Measurements from ENCODE around the gene FUCA1.
"Not testable (repeated sequence)": the region's sequence is repeated elsewhere in the genome, so short reads cannot be mapped to it uniquely, and the experiment has no call there.

Gene FUCA1

DNA sequence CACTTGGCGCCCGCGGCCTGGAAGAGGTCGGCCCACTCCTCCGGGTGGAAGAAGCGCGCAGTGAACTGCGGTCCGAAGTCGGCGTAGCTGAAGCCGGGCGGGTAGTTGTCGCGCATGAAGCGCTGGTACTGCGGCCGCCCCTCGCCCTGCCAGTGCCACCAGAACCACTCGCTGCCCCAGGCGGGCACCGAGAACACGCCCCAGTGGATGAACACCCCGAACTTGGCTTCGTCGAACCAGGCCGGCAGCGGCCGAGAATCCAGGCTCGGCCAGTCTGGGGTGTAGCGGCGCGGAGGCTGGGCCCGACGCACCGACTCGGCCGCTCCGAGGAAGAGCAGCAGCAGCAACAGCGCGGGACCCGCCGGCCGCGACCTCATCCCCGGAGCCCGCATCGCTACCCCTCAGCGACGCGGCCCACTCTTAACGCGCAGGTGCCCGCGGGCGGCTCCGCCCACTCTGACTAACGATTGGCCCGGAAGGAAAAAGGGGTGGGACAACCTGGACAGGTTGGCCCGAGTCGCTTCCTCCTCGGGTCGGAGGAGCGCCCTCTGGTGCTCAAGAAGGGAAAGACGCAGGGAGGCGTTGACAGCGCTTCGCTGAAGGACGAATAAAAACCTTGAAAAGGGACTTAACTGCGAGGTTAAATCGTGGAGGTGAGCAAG is at the start of gene FUCA1:
TSS of gene FUCA1 (minus strand) at position 396 of the 662 bp plus-strand sequence. CDS start at position 392, 4 bp downstream.
- DNase-seq = peak; percentile 98

- peak; percentile 67 for DNase-seq
These were observed 48.4 kb upstream of the FUCA1 start for GRCh38 chr1:23916209-23917131.

DNA sequence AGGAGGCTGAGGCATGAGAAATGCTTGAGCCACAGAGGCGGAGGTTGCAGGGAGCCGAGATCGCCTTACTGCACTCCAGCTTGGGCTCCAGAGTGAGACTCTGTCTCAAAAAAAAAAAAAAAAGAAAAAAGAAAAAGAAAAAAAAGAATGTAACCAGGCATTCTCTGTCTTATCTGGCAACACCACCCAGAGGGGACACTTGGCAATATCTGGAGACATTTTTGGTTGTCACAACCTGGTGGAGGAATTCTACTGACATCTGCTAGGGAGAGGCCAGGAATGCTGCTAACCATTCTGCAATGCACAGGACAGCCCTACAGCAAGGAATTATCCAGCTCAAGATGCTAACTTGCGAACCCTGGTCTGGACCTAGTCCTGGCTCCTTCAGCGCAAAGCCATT is 47.4 kb upstream of the FUCA1 start:
- no peak for DNase-seq

DNA sequence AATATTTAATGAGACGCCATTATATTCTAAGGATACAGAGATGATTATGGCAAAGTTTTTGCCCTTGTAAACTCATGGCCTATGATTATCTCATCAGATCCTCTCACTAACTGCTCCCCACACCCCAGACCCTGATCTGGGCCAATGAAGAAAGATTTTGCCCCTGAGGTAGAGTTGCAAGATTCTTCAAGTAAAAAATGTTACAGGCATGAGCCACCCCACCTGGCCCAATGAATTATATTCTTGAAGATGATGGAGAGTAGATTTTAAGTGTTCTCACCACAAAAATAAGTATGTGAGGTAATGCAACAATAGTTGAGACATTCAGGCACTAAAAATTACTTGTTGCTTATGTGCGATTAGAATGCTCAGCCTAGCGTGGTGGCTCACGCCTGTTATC is 46.8 kb upstream of the FUCA1 start:
- no peak for DNase-seq

GRCh38 chr1:23913212-23913880 is 45.3 kb upstream of the FUCA1 start, which contains the start of gene CNR2:
TSS of gene CNR2 (minus strand) at chr1:23913362. CDS start at chr1:23875617, 37,745 bp downstream.
- DNase-seq = peak; percentile 42

DNA sequence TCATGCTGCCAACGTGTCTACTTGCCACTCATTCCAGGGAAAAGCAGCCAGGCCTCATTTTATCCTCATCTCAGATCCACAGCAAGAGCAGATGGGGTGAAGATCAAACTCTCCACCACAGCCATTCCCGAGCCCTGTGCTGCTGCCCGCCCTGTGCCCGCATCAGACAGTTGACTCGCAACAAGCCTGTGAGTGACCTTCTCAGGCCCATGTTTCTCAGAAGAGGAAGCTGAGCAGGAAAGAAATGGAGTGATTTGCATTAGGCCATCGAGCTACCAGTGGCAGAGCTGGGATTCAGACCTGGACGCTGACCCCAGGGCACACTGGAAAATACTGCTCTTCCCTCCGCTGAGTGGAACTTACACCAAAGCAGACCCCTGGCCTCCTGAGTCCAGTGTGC is 43.8 kb upstream of the FUCA1 start:
- DNase-seq = no peak

GRCh38 chr1:23910553-23911246 is 42.6 kb upstream of the FUCA1 start:
- DNase-seq = no peak

GRCh38 chr1:23910144-23910543 is 42.1 kb upstream of the FUCA1 start:
- DNase-seq = no peak

DNA sequence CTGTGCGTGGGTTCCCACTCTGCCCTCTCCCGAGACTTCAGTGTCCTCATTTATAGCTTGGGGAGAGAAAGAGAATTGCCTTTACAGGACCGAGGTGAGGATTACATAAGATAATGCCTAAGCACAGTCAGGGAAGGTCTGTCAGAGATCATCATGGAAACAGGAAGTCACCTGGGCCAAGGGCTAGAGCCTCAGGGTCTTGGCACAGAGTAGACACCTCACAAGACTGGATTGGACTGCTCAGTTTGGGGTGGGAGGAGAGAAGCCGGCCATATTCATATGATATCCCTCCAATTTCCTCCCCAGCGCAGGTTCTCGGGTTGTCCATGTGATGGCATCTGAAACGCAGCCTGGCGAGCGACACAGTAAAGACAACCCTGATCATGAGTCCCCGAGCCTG is 41.3 kb upstream of the FUCA1 start:
- DNase-seq = no peak

GRCh38 chr1:23908453-23909341 is 40.6 kb upstream of the FUCA1 start:
- DNase-seq = peak; percentile 35

DNA sequence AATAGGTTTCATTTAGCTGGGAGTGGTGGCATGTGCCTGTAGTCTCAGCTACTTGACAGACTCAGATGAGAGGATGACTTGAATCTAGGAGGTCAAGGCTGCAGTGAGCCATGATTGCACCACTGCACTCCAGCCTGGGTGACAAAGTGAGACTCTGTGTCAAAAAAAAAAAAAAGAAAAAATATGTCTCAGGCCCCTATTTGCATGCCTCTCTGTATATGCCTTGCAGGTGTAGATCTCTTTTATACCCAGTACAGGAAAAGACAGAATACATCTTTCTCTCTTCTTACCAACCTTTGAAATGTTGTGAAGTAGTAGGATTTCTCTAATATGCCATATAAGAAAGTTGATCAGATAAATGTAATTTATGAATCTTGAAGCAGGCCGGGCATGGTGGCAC is 38.6 kb upstream of the FUCA1 start:
- DNase-seq = no peak

DNA sequence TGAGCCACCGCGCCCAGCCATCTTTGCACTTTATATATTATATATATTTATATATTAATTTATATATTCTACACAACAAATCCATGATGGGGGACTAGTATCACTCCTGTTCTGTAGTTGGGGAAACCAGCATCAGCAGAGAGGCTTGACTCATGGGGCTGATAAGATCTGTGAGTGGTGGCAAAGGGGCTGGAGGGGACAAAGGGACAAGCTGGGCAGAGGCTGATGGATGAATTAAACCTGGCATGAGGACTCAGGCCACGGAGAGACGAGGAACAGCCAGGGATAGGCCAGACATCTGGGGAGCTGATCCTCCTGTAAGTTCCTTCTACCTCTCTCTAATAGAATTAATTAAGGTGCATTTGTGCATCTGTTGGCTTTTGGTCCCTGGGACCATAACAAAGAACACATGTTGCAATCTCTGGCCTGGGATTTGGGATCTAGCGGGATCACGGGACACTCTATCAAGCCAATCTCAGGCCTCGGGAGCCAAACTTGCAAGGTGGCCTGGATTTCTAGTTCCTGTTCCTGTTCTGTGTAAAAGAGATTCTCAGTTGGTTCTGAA is 37.5 kb upstream of the FUCA1 start:
- no peak for DNase-seq

- DNase-seq = no peak
These were observed 36.8 kb upstream of the FUCA1 start for GRCh38 chr1:23904748-23905357.

GRCh38 chr1:23903754-23904153 is 35.7 kb upstream of the FUCA1 start:
- no peak for DNase-seq

DNA sequence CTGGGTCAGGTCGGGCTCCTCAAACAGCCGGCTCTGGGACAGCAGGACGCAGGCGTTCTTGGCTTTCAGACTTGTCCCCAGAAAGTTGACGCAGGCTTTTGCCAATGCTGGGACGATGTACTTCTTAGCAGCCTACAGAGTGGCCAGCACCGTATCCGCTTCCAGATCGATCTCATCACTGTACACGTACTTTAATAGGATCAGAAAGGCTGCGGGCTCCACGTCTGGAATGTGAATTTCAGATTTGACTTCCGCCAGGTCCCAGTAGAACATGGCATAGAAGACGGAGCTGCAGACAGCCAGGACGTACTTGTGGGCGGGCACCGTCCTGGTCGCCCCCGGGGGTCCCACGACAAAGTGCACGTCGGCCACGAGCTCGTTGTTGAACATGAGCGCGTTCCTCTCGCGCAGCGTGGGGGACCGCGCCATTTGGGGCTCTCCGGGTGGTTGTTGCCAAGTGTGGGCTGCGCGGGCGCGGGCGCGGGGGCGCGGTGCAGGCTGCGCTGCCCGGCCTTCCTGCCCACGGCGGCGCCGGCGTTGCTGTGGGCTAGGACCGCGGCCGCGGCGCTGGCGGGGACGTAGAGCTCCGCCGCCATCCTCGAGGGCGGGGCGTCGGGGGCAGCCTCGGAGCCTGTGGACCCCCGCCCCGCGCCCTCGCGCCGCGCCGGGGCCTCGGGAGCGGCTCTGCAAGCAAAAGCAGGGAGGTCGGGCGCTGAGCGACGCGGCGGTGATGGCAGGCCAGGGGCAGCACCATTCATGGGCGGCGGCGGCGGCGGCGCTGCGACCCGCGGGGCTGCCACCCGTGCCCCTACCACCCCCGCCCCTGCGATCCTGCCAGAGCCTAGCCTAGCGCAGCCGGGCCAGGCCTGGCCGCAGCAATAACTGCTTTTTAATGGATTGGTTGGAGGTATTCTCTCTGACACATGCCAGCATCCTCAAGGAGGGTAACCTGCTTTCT is 34.5 kb upstream of the FUCA1 start:
- no peak for DNase-seq

DNA sequence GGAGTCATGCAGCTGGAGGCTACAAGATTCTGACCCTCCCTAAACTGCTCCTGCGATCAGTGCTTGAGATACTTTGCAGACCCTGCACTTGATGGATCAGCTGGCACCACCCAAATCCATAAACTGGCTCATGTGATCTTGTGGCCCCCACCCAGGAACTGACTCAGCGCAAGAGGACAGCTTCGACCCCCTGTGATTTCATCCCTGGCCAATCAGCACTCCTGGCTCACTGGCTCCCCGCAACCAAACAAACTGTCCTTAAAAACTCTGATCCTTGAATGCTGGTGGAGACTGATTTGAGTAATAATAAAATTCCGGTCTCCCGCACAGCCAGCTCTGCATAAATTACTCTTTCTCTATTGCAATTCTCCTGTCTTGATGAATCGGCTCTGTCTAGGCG is 31.9 kb upstream of the FUCA1 start:
- DNase-seq = not testable (repeated sequence)

DNA sequence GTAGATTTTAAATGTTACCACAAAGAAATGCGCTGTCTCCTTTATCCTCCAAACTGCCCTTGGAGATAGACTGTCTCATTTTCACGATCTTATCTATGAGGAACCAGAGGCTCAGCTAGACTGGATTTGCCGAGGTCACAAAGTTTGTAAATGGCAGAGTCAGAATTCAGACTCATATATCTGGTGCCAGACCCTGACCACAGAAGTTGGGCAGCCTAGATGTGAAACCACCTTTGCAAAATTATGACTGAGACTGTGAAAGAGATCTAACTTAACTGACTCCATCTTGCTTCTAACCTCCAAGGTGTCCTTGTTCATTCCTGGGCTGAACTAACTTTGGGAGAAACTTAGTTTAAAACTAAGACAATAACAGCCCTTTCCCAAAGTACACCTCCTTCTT is 31.0 kb upstream of the FUCA1 start:
- no peak for DNase-seq

DNA sequence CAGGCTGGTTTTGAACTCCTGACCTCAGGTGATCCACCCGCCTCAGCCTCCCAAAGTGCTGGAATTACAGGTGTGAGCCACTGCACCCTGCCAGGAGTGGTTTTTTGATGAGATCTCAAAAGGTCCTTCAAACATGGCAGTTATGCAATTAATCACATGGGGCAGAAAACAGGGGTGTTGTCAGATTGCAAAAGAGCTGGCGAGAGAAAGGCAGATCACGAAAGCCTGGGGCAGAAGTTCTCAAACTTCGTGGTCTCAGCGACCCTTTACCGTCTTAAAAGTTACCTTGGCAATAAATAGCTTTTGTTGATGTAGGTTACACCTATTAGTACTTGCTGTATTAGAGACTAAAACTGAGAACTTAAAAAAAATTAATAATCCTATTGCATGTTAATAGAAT is 29.0 kb upstream of the FUCA1 start:
- no peak for DNase-seq

GRCh38 chr1:23896491-23896890 is 28.4 kb upstream of the FUCA1 start:
- no peak for DNase-seq

GRCh38 chr1:23895993-23896392 is 27.9 kb upstream of the FUCA1 start:
- DNase-seq = no peak

All from CD4-positive, alpha-beta T cell treated with Interleukin-12 subunit alpha and Interleukin-12 subunit beta, for 1 hour (primary cell).